ENCODE data around the gene DDX17.

Gene DDX17

DNA sequence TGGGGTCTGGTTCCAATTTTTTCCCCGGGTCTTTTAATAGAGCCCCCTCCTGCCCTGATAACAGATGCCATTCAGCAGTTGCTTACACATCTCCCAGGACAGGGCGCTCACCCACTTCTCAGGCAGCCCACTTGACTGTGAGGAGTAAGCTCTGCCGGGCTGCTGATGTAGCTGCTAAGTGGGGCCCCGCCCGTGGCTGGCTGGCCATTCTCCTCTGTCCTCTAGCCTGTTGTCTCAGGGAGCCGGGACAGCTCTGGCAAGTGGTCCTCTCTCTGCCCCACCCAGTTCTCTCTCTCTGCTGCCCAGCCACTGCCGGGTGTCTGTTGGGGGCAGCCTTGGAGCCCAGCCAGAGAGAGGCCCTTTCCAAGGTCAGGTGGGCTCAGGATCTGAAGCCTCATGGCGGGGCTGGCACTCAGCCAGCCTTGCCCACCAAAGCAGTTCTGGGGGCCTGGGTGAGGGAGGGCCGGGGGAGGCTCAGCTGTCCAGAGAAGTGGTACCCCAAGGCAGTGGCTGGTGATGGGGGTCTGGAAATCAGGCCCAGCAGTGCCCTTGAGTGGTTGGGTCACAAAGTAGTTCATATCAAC lies 60.0 kb downstream of the DDX17 start:
- DNase-seq = no peak

DNA sequence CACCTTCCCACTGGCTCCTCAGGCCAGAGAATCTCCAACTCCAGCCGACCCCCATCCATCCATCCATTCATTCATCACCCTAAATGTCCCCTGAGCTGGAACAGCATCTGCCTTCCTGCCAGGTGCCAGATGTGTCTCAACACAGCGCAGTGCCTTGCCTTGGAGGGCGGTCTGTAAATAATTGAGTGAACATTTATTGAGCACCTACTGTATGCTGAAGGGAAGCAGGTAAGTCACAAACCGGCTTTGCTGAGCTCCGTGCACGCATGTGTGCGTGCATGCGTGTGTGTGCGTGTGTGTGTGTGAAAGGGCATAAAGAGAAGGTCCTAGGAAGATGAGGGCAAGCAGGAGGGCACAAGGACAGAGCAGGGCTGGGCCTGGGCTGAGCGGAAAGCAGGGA lies 61.3 kb downstream of the DDX17 start:
- DNase-seq = no peak

DNA sequence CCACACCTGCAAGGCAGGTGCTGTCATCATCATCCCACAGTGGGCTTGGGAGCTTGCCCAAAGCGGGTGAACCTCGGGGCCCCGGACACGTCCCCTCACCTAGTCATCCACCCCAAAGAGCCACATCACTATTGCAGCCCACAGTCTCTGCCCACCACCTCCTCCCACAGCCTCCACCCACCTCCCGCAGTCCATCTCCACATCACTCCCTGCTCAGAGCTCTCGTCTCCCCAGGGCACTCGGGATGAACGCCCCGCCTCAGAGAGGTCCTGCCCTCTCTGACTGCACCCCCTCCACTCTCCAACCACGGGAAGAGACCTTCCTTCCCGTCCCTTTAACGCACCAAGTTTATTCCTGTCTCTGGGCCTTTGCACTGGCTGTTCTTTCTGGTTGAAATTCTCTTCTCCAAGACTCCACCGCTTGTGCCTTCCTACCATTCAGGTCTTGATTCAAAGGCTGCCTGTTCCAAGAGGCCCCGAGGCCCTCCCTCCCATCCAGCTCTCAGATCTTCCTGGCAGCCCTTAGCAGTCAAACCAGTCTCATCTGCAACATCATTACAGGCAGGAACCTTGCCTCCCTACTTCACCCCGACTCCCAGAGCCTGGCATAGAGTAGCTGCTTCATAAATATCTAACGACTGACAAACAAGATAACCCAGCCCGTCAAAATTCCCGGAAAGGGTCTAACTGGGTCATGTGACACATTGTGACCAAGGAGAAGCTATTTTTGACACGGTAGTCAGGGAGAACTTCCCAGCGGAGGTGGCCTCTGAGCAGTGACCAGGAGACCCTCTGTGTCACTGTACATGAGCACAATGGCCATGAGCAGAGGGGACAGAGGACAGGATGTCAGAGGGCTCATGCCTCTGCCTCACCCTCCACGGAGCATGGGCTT lies 62.2 kb downstream of the DDX17 start:
- DNase-seq = no peak

DNA sequence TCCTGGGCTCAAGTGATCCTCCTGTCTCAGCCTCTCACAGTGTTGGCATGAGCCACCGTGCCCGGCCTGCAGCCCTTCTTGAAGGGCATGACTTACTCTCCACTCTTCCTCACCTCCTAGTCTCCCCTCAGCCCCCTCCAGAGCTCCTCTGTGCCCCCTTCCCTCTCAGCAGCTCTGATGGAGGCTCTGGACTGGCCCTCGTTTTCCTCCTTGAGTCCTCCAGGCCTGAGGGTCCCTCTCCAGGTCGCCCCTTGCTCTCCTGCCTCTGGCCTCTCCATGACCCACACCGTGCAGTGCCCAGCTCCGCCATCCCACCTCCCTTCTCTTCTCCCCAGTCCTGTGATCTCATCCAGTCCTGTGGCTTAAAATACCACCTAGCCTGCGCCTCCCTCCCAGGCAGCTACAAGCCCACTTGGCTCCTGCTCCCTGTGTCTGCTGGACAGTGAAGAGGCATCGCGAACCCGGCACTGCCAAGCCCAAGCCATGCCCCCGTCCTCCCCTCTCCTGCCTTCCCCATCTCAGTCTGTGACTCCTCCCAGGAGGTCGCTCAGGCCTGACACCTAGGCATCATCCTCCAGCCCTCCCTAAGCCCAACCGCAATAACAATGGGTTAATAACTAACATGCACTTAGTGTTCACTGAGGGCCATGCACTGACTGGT lies 63.0 kb downstream of the DDX17 start:
- DNase-seq = no peak

DNA sequence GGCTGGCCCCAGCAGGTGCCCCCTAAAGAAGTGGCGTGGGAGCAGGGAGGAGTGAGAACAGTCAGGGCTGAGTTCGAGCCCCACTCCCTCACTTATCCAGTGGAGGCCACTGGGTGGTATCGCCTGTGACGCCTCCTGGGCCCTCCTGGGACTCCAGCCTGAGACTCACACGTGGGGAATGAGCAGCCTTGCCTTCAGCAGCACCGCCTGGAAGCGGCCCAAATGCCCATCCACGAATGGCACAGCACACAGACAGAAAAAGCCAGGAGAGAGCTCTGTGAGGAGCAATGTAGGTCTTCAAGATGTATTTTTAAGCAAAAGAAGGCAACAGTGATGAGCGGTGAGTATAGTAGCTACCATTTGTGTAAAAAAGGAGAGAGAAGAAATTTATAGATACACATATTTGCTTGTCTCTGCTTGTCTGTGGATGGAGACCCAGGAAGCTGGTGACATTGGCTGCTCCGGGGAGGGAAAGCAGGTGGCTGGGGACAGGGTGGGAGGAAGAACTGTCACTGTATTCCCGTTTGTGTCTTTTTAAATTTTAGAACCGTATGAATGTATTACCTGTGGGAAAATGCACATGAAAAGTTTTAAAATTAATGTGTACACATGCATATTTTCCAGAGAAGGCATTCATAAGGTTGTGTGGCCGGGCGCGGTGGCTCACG lies 64.4 kb downstream of the DDX17 start:
- DNase-seq = no peak

DNA sequence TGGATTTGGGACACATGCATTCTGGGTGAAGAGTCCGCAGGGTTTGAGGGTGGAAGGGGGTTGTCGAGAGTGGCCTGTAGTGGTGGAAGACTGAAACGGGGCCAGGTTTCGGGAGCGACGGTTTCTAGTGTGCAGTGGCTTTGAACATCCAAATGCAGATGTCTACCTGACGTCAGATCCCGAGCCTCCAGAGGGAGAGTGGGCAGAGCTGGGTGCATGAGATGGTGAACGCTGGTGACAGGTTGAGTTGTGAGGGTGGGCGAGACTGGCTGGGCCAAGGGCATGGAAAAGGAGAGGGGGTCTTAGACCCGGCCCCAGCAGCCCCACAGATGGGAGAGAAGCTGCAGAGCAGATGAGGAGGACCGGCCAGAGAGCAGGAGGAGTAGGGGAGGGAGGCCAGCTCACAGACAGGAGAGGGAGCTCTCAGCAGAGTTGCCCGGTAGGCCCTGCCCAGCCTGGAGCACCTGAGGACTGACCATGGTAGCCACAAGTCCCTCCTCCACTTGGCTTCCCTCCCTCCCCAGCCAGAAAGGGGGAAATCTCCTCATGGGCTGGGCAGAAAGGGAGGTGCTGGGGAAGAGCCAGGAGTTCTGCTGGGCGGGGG lies 65.3 kb downstream of the DDX17 start:
- DNase-seq = no peak

DNA sequence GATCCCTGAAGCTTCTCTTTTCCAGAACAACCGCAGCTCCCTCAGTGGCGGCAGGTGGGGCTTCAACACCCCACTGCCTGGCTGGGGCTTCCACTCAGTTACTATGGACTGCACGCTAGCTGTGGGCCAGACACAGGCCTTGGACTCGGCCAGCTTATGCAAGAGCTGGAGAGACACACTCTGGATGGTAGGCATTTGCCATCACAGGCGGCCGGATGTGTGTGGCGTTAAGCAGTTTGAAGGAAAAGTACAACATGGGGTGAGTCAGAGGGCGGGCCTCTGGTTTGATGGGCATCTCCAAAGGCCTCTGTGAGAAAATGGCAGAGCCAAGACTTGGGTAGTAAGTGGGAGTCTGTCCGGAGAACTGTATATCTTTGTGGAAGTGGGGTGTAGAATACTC lies 68.7 kb downstream of the DDX17 start:
- DNase-seq = no peak

DNA sequence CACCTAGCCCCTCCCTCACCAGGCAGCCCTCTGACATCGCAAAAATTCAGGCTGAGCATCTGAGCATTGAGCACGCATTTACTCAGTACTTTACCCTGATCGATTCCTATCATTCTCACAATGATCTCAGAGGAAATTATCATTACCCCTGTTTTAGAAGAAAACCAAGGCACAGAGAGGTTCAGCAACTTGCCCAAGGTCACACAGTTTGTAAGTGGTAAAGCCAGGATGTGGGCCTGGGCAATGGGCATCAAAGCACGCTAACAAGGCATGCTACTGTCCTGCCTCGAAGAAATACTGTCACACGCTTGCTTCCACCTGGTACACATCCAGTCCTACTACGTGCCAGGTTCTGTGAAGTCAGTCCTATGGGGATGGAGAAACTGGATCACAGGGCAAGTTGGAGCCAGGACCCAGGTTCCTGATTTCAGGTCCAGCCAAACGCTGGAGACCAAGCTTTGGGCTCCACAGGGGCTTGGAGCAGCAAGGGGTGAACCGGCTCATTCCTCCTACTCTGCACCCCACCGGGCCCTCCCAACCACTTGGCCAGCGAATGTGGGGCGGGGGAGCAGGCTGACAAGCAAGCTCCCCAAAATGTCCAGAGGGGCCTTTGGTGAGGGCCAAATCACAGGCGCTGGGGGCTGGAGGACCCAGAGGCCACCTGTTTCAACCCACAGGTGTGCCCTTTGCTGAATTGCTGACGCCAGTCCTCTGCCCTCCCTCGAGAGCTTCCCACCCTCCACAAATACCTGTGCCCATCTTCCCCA lies 69.3 kb downstream of the DDX17 start:
- no peak for DNase-seq

DNA sequence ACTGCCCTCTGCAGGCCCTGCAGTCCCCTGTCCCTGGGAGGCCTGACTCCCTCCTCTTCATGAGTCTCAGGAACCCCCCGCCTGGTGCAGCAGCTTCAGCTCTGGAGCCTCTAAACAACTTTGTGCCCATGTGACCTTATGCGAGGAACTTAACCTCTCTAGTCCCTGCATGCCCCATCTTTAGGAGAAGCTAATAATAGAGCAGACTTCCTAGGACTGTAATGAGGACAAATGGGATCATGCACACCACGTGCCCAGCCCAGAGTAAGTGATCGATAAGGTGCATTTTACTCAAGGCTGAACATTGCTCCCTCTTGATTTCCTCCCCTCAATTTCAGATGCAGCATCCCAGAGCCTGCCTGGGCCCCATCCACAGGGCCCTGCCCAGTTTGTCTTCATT lies 70.1 kb downstream of the DDX17 start:
- DNase-seq = no peak

DNA sequence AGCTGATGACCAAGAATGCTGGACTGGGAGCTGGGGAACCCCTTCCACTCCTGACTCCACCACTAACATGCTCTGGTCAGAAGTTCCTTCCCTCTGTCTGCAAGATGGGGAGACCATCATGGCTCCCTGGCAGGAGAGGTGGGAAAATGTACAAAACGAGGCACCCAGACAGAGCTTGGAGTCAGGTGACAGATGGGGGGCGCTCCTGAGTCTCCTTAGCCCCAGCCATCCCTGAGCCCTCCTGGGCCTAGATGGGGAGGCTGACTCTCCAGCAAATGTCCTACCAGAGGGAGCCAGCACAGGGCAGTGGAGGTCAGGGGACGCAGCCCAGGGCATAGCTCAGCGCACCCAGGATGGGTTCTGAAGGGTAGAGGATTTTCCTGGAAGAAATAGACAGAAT lies 71.1 kb downstream of the DDX17 start:
- DNase-seq = no peak

DNA sequence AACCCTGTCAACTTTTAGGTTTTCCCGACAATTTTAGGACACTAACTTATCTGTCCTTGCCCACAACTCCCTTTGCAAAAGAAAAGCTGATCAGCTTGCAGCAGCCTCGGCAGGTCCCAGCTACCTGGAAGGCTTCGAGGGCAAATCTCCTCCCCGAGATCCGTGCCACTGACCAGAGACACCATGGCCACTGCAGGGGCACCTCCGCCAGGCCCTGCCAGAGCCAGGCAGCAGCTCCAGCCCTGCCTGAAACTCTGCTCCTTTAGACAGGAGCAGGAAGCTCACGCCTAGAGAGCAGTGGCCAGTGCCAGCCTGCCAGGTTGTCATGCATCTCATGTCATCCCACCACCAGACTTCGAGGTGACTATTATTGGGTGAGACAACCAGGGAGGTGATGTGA lies 72.2 kb downstream of the DDX17 start:
- no peak for DNase-seq
